Peyer's patch (tissue), 4 donors: Measurements from ENCODE around the gene PARD3B.

Source experiments
- POLR2A ChIP-seq, 2 donors: fragments of 450-650 bp; IDR thresholded peaks; one replicate each; pipeline ENCODE4 v1.5.1; 2017; ENCODE audit warnings: antibody characterized with exemption in 2 of 2, mild to moderate bottlenecking in 2 of 2, moderate library complexity in 2 of 2
- TF ChIP-seq, protein P1 (sequence below), 6 experiments: fragments of 450-650 bp in 4 of 6; fragments of 200-600 bp in 2 of 6; sonication (generic) in 1 of 6; IDR thresholded peaks; one replicate each; pipeline ENCODE4 v1.5.1; 2017 to 2019; ENCODE audit warnings: antibody characterized with exemption in 6 of 6, mild to moderate bottlenecking in 3 of 6, moderate library complexity in 1 of 6

DNA sequence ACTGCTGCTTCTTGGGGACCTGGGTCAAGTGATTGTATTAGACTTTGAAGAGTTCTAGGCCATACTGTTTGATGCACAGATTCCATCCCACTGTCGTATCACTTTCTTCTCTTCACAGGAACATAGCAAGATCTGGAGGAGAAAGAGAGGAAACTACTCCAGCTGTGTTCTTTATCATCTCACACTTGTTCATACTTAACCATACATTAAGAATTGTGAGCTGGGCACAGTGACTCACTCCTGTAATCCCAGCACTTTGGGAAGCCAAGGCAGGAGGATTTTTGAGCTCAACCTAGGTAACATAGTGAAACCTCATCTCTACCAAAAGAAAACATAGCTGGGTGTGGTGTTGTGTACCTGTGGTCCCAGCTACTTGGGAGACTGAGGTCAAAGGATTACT is 111.7 kb downstream of the PARD3B start:
- TF ChIP-seq POLR2A (IDR thresholded peaks at IDR 0.05), result no peak
- TF ChIP-seq, protein P1, sequence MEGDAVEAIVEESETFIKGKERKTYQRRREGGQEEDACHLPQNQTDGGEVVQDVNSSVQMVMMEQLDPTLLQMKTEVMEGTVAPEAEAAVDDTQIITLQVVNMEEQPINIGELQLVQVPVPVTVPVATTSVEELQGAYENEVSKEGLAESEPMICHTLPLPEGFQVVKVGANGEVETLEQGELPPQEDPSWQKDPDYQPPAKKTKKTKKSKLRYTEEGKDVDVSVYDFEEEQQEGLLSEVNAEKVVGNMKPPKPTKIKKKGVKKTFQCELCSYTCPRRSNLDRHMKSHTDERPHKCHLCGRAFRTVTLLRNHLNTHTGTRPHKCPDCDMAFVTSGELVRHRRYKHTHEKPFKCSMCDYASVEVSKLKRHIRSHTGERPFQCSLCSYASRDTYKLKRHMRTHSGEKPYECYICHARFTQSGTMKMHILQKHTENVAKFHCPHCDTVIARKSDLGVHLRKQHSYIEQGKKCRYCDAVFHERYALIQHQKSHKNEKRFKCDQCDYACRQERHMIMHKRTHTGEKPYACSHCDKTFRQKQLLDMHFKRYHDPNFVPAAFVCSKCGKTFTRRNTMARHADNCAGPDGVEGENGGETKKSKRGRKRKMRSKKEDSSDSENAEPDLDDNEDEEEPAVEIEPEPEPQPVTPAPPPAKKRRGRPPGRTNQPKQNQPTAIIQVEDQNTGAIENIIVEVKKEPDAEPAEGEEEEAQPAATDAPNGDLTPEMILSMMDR (IDR thresholded peaks at IDR 0.05), result no peak
